GM19240 (cell line): ENCODE measurements around the gene GGN.
"Not testable (repeated sequence)": the region's sequence is repeated elsewhere in the genome, so short reads cannot be mapped to it uniquely, and the experiment has no call there.

ENCODE experiments used
- DNase-seq: peaks from one replicate; pipeline ENCODE4 v3.0.0; 2011; ENCODE audit warnings: low spot score; ENCODE audit not compliant: insufficient read length

GGN gene, protein sequence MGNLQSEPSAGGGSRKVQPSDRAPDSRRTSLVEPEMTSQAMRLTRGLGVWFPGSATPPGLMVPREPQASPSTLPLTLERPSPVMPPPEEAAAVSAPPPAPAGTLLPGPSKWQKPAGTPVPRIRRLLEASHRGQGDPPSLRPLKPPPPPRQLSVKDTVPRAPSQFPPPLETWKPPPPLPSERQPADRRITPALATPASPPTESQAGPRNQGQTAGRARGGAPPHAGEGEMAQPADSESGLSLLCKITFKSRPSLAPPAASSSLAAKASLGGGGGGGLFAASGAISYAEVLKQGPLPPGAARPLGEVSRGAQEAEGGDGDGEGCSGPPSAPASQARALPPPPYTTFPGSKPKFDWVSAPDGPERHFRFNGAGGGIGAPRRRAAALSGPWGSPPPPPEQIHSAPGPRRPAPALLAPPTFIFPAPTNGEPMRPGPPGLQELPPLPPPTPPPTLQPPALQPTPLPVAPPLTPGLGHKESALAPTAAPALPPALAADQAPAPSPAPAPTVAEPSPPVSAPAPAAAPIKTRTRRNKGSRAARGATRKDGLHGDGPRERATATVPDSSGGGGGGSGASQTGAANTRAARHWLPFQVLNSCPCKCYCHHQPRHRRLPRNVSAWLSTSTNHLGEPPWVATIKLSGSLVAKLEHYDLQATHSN

DNA sequence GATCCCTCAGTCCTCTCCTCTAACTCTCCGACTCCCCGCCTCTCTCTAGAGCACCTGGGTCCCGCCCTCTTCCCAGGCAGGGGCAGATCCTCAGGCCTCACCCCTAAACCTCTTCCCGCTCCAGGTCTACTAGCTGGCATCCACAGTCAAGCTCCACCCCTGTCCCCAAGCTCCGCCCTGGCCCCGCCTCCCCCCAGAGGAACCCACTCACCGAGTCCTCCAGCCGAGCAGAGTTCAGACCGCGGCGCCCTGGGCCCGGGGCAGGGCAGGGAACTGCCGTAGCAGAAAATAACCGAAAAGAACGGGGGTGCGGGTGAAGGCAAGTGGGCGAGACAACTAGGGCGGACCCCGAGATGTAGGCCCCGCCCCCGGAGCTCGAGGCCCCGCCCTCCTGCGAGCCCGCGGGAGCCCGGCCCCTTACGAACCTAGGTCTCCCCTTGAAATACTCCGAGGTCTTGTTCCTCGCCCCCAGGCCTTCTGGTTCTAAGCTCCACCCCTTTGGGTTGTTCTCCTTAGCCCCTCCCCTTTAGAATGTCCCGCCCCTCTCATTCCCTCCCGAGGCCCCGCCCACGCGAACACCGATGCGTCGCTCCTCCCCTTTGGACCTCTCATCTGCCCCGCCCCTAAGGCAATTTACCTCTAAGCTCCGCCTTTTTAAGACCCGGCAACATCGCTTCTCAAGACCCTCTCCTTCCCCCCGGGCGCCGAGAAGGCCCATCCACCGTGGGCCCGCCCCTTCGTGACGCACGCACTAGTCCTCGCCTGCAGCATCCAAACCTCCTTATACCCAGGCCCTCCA is at the start of gene GGN:
GGN (minus strand) TSS at position 485 of the 799 bp plus-strand sequence. CDS start 773 bp downstream, outside the sequence.
- peak; percentile 89 for DNase-seq

DNA sequence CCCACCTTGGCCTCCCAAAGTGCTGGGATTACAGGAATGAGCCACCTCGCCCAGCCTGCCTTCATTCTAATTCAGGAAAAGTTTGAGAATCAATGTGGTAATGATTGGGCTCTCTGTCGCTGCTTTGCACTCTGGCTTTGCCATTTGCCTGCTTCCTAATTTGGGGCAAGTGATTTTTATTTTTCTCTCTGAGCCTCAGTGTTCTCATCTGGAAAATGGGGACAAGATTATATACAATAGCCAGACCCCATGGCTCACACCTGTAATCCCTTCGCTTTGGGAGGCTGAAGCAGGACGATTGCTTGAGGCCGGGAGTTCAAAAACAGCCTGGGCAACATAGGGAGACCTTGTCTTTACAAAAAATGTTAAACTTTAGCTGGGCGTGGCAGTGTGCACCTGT is 49.5 kb upstream of the GGN start:
- no peak for DNase-seq

DNA sequence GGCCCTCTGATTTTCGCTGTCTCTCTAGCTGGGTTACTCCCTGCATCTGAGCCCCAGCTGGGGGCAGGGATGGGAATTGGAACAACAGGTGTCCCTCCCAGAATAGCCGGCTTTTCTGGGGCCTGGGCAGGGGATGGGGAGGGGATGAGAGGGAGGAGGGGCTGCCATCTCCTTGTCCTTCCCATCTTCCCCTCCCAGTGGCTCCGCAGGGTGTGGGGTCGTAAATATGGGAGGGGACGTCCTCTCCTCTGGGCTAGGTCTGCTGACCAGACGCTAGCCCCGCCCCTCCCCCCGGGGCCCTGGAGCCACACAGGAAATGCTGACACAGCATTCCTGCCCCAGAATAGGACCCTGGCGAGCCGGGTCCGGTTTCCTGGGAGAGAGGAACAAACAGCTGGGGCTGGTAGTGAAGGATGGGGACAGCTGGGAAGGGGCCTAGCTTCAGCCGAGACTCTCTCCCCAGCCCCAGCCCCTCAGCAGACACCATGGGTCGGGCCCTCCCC is 46.8 kb upstream of the GGN start:
- no peak for DNase-seq

DNA sequence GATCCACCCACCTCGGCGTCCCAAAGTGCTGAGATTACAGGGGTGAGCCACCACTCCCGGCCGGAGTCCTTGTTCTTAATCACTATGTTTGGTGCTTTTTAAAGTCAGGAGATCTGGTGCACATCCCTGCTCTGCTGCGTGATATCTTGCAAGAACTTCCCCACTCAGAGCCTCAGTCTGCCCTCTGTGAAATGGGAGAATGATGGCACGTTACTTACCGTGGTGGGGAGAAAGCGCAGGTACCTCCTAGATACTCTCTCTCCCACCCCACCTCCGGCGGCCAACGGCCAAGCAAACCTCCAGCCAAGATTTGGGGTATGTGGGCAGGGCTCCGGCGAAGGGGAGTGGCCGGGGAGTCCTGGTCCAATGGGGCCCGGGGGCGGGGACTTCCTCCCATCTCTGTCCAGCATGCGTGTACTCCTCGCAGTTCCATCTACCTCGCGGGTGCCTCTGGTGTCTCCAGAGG is 45.5 kb upstream of the GGN start, which contains the start of gene RYR1:
RYR1 (plus strand) TSS at position 424 of the 466 bp plus-strand sequence. CDS start 139 bp downstream, outside the sequence.
- DNase-seq, result peak; percentile 66

DNA sequence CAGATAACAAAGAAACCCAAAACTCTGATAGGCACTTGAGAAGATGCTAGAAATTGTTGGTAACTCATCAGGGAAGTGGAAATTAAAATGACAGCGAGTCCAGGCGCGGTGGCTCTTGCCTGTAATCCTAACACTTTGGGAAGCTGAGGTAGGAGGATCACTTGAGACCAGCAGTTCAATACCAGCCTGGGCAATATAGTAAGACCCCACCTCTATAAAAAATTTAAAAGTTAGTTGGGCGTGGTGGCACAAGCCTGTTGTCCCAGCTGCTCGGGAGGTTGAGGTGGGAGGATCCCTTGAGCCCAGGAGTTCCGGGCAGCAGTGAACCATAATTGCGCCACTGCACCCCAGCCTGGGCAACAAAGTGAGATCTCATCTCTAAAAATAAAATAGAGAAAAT is 43.1 kb upstream of the GGN start:
- no peak for DNase-seq

DNA sequence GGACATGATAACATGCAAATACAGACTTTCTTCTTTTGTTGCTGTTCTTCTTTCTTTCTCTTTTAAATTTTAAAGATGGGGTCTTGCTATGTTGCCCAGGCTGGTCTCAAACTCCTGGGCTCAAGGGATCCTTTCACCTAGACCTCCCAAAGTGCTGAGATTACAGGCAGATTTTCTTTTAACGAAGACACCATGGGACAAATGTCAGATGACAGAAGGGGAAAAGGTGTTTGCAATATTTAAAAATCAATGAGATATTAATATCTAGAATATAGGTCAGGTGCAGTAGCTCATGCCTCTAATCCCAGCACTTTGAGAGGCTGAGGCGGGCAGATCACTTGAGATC is 42.0 kb upstream of the GGN start:
- no peak for DNase-seq

DNA sequence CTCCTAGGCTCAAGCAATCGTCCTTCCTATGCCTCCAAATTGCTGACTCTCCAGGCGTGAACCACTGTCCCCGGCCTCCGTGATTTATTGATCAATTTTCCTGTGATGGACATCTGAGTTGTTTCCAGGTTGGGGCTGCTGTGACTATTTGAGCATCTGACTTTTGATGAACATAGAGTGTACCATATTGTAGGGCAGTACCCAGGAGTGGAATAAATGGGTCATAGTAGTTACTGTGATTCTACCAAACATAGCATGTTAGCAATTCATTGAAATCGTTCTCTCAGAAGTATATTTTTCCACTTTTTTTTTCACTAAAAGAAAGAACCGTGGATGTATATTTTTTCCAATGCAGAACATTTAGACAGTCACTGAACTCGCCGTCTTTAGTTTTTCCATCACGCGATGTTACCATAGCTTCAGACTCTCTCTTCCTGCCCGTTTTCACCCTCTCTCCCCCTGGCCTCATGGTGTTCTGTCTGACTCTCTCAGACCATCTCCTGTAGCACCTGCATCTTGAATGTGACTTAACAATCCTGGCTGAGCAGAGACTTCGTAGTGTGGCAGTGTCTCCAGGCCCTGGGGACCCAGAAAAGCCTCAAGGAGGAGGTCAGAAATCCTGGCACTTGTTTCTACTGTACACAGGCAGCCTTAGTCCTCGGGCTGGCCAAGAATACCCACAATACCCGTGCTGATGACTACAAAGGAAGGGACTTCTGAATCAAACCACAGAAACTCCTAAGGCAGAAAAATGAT is 41.4 kb upstream of the GGN start:
- no peak for DNase-seq

DNA sequence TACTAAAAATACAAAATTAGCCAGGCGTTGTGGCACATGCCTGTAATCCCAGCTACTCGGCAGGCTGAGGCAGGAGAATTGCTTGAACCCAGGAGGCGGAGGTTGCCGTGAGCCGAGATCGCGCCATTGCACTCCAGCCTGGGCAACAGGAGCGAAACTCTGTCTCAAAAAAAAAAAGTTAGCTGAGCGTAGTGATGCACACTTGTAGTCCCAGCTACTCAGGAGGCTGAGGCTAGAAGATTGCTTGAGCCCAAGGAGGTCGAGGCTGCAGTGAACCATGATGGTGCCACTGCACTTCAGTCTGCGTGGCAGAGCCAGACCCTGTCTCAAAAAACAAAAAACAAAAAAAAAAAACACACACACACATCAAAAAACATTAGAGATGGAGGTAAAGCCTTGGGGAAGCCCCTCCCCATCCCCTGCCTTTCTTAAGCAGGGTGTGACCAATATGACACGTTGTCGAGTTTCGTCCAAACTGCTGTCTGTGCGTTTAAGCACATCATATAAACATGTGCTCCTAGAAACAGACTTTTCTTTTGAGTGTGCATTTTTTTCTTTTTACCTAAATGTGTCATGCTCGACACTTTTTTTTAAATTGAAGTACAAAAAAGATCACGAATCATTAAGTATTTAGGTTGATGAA is 39.3 kb upstream of the GGN start:
- DNase-seq, result not testable (repeated sequence)

DNA sequence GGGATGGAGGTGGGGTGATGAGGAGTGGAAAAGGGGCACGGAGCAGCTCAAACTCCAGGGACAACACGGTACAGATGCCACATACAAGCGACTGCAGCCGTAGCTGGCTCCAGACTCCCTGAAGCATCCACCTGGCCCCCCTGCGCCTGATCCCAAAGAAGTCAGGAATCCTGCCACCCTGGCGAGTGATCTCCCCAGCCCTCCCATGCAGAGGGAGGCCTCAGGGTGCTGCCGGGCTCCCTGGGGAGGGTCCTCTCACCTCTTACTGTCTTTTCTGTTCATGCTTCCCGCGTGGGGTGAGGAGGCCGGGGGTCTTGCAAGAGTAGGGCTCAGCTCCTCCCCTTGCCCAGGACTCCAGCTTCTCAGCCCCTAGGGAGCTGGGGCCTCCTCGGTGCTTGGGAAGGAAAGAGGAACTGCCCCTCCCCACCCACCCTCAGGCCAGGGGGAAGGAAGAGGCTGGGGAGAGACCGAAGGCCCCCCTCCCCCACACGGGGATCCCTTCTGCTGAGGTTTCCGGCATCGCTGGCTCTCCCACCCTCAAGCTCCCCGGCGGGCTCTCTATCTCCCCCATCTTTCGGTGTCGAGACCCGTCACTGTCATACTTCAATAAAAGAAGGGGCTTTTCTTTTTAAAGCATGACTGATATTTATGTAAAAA is 38.1 kb upstream of the GGN start, which contains the start of gene RASGRP4:
RASGRP4 (minus strand) TSS at position 410 of the 657 bp plus-strand sequence; CDS start at position 282, 128 bp downstream.
- DNase-seq, result no peak

DNA sequence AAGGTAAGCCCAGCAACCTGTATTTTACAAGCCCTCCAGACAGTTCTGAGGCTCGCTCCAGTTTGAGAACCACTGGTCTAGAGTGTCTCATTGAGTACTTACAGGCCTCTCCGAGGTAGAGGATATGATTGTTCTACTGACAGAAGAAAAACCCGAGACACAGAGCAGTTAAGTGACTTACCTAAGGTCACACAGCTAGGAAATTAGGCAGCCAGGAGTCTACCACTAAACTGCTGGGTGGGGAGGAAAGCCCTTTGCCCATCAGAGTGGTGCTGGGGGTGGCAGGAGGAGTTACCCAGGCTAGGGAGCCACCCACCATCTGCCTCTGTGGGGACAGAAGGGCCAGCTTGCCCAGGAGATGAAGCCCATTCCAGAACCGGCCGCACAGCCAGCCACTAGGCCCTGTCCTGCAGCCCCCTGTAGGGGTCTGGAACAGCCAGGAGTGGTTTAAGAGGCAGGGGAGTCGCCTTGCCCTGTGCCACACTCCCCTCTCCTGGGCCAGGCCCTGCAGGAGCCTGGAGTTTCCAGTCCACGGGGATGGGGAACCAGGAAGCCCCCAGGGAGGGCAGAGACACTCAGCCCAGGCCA is 37.5 kb upstream of the GGN start:
- DNase-seq, result no peak

DNA sequence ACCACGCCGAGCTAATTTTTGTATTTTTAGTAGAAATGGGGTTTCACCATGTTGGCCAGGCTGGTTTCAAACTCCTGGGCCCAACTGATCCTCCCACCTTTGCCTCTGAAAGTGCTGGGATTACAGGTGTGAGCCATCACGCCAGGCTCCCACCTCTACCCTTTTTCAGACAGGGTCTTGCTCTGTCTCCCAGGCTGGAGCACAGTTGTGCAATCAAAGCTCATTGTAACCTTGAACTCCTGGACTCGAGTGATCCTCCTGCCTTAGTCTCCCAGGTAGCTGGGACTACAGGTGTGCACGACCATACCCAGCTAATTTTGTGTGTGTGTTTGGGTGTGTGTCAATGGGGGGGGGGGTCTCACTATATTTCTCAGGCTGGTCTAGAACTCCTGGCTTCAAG is 36.4 kb upstream of the GGN start:
- DNase-seq, result no peak

DNA sequence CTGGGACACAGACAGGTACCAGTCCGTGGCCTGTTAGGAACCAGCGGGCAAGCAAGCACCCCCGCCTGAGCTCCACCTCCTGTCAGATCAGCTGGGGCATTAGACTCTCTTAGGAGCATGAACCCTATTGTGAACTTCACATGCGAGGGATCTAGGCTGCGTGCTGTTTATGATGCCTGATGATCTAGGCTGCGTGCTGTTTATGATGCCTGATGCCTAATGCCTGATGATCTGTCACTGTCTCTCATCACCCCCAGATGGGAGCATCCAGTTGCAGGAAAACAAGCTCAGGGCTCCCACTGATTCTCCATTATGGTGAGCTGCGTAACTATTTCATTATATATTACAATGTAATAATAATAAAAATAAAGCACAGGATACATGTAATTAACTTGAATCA is 34.6 kb upstream of the GGN start:
- DNase-seq, result no peak

DNA sequence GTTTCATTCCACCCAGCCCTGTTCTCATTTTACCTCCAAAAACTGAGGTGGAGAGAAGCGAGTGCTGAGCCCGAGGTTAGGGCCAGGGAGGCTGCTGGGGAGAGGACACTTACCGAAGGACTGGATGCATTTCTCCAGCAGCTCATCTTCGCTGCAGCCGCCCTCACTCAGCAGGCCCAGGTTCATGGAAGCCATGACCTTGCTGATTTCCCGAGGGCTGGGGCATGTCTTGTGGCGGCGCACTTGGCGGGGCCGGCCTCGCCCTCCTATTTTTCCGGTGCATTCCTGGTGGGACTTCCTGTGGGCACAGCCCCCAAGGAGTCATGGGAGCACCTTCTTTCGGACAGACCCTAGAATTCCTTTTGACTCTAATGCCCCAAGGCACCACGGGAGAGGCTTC is 34.0 kb upstream of the GGN start:
- DNase-seq, result no peak

DNA sequence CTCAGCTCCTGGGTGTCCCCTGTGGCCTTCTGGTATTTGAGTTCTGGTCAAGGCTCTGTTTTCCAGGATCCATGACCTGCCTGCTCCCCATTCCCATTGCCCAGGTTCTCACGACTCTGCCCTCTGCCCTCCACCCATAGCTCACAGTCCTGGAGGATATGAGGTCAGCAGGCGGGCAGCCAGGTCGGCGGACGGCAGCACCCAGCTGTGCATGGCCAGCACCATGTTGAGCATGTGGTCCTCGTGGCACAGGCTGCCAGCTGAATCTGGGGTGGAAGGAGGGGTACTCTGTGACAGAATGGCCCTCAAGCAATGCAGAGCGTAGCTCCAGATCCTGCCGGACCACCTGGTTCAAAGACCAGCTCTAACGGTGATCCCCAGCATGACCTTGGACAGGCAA is 33.1 kb upstream of the GGN start:
- DNase-seq, result no peak

DNA sequence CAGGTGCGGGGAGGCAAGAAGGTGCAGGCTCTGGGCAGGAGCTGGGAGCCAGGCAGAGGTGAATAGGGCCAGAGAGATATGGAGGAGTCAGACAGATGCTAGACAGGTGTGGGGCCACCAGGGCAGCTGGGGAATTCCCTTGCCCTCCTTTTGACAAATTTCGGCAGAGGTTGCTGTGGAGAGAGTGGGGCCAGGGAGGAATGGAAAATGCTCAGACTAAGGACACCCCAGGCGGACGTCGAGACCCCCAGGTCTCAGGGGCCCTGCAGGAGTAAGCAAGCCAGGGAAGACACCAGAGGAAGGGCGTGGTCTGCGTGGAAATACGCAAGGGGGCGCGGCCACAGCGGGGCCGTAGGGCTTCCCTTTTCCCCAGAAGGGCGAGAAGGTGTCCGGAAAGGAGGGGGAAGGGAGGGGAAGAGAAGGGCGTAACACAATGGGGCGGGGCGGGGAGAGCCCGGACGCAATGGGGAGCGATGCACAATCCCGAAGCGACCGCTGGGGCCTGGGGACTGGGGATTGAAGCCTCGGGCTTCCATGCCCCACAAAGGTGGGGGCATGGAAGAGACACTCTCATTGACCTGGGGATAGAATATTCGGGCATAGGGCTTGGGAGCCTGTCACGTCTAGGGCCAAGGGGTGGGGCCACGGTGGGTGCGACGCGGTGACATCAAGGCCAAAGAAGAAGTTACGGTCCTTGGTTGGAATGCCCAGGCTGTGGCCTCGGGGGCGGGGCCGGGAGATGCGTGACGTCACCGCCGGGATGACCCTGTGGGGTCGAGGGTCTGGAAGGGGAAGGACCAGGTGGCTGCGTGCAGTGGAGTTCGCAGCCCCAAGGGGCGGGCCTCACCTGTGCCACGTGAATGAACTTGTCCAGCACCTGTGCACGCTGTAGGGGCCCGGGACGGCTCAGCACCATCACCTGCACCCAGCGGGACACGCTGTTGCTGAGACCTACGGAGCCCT is 30.0 kb upstream of the GGN start:
- peak; percentile 41 for DNase-seq

DNA sequence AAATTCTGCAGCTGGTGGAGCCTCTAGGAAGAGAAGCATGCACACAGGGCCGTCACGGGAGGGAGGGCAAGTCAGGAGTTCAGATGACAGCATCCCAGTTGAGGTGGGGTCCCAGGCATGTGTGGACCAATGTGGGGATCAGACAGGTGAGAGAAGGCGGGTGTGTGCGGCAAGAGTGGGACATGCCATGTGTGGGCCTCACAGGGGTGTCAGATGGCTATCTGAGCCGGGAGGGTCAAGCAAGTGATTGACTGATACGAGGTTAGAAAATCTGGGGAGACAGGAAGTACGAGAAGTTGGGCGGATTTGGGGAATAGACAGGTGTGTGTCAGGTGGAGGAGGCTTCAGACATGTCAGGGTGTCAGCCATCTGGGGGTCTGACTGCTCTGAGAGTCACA is 29.3 kb upstream of the GGN start:
- DNase-seq, result no peak

DNA sequence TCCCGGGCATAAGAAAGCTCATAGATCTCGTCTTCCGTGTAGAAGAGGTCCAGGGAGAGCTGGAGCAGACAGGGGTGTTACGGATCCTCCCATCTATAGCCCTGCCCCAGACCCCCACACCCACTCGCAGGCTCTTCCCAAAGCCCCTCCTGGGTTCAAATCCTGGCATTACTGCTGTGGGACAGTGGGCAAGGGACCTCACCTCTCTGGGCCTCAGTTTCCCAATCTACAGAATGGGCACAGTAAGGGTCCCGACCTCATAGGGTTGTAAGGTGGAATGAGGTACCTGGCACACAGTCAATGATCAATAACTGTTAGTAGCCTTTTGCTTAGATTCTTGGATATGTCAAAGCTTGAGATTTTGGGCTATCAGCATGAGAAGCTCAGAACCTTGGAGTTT is 25.6 kb upstream of the GGN start:
- DNase-seq, result no peak

DNA sequence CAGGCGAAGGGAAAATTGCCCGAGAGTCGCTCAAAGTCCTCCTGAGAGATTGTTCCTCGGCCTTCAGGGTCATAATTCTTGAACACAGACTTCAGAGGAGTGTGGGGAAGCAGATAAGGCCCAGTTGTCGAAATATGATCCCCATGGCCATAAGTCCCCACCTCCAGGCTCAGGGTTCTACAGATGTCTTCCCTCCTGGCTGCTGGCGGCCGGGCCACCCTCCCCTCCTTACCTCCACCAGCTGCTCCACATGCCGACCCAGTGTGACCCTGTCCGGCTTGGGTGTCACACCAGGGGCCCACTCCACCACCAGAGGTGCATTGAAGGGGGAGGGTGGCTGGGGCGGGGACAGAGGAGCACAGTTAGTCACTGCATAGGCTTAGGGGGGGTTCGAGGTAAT is 25.1 kb upstream of the GGN start:
- no peak for DNase-seq
